ENCODE results near the gene ABCA12. TPM values are rescaled to one million over a fixed set of nuclear protein-coding genes. Genes with fewer than 3 reads are reported as not detected.

ABCA12 gene
- total and polyA plus RNA-seq, 4 donors: 0.10 to 0.22 (median 0.15) TPM

GRCh38 chr2:215160081-215160480 lies 21.7 kb upstream of the ABCA12 start:
- DNase-seq (ENCODE audit: low read depth in 4 of 6, low spot score in 6 of 6): no peak
- Histone ChIP-seq H3K36me3 (ENCODE audit: control insufficient read depth, insufficient read depth, low read length) (no peaks in the 10 kb centered on the region), H3K27me3 (ENCODE audit: control insufficient read depth, insufficient read depth, low read length) (no peaks in the 10 kb centered on the region), H3K4me3 (ENCODE audit: low read depth, low read length) (no peak overlapping the region), H3K27ac (ENCODE audit: low read depth, low read length) (no peak overlapping the region), H3K9me3 (ENCODE audit: control insufficient read depth, insufficient read depth, low read length) (no peaks in the 10 kb centered on the region), H3K4me1 (ENCODE audit: control insufficient read depth, insufficient read depth, low read length) (no peaks in the 10 kb centered on the region)
- WGBS (ENCODE audit: insufficient coverage): no CpG with 5 or more reads among the region's 1 CpG

GRCh38 chr2:215156453-215156852 lies 18.0 kb upstream of the ABCA12 start:
- no peak for DNase-seq (ENCODE audit: low read depth in 4 of 6, low spot score in 6 of 6)
- H3K9me3 ChIP-seq (ENCODE audit: control insufficient read depth, insufficient read depth, low read length): no peaks in the 10 kb centered on the region
- no peaks in the 10 kb centered on the region for H3K4me1 ChIP-seq (ENCODE audit: control insufficient read depth, insufficient read depth, low read length)
- no peak overlapping the region for H3K27ac ChIP-seq (ENCODE audit: low read depth, low read length)
- no peaks in the 10 kb centered on the region for H3K36me3 ChIP-seq (ENCODE audit: control insufficient read depth, insufficient read depth, low read length)
- no CpG with 5 or more reads among the region's 2 CpGs for WGBS (ENCODE audit: insufficient coverage)
- no peaks in the 10 kb centered on the region for H3K27me3 ChIP-seq (ENCODE audit: control insufficient read depth, insufficient read depth, low read length)
- H3K4me3 ChIP-seq (ENCODE audit: low read depth, low read length): no peak overlapping the region

DNA sequence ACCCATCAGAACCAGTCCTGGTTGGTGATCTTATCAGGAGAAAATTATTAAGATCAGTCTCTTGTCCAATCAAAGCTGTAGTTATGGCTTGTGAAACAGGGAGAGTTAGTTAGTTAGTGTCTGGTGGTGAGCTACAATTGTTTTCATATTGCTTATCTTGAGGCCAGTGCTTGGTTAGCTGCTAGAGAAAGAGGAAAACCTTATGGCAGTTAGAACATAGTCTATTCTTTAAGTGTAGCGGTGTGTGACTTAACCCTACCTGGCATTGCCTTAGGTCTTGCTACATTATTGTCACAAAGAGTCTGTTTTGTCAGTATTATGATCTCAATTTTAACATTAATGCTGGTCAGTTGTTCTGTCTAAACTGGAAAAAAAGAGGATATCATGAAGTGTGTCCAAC lies 11.5 kb upstream of the ABCA12 start:
- no CpG with 5 or more reads among the region's 1 CpG for WGBS (ENCODE audit: insufficient coverage)
- no peaks in the 10 kb centered on the region for H3K4me1 ChIP-seq (ENCODE audit: control insufficient read depth, insufficient read depth, low read length)
- no peaks in the 10 kb centered on the region for H3K27me3 ChIP-seq (ENCODE audit: control insufficient read depth, insufficient read depth, low read length)
- H3K4me3 ChIP-seq (ENCODE audit: low read depth, low read length): no peak overlapping the region
- no peaks in the 10 kb centered on the region for H3K36me3 ChIP-seq (ENCODE audit: control insufficient read depth, insufficient read depth, low read length)
- no peaks in the 10 kb centered on the region for H3K9me3 ChIP-seq (ENCODE audit: control insufficient read depth, insufficient read depth, low read length)
- no peak overlapping the region for H3K27ac ChIP-seq (ENCODE audit: low read depth, low read length)
- no peak for DNase-seq (ENCODE audit: low read depth in 4 of 6, low spot score in 6 of 6)

- H3K27ac ChIP-seq (ENCODE audit: low read depth, low read length): no peak overlapping the region
- H3K4me3 ChIP-seq (ENCODE audit: low read depth, low read length): no peak overlapping the region
- H3K9me3 ChIP-seq (ENCODE audit: control insufficient read depth, insufficient read depth, low read length): no peaks in the 10 kb centered on the region
- H3K27me3 ChIP-seq (ENCODE audit: control insufficient read depth, insufficient read depth, low read length): no peaks in the 10 kb centered on the region
- no peak for DNase-seq (ENCODE audit: low read depth in 4 of 6, low spot score in 6 of 6)
- no peaks in the 10 kb centered on the region for H3K36me3 ChIP-seq (ENCODE audit: control insufficient read depth, insufficient read depth, low read length)
- no peaks in the 10 kb centered on the region for H3K4me1 ChIP-seq (ENCODE audit: control insufficient read depth, insufficient read depth, low read length)
- WGBS (ENCODE audit: insufficient coverage): no CpG with 5 or more reads among the region's 1 CpG
These were observed 11.1 kb upstream of the ABCA12 start for GRCh38 chr2:215149486-215149885.

GRCh38 chr2:215149060-215149459 lies 10.6 kb upstream of the ABCA12 start:
- DNase-seq (ENCODE audit: low read depth in 4 of 6, low spot score in 6 of 6): no peak
- Histone ChIP-seq H3K4me3 (ENCODE audit: low read depth, low read length) (no peak overlapping the region), H3K27ac (ENCODE audit: low read depth, low read length) (no peak overlapping the region), H3K9me3 (ENCODE audit: control insufficient read depth, insufficient read depth, low read length) (no peaks in the 10 kb centered on the region), H3K27me3 (ENCODE audit: control insufficient read depth, insufficient read depth, low read length) (no peaks in the 10 kb centered on the region), H3K4me1 (ENCODE audit: control insufficient read depth, insufficient read depth, low read length) (no peaks in the 10 kb centered on the region), H3K36me3 (ENCODE audit: control insufficient read depth, insufficient read depth, low read length) (no peaks in the 10 kb centered on the region)
- WGBS (ENCODE audit: insufficient coverage): no CpG with 5 or more reads among the region's 2 CpGs

GRCh38 chr2:215145611-215146010 lies 7.2 kb upstream of the ABCA12 start:
- Histone ChIP-seq H3K4me1 (ENCODE audit: control insufficient read depth, insufficient read depth, low read length) (no peaks in the 10 kb centered on the region), H3K9me3 (ENCODE audit: control insufficient read depth, insufficient read depth, low read length) (no peaks in the 10 kb centered on the region), H3K36me3 (ENCODE audit: control insufficient read depth, insufficient read depth, low read length) (no peaks in the 10 kb centered on the region), H3K4me3 (ENCODE audit: low read depth, low read length) (no peak overlapping the region), H3K27me3 (ENCODE audit: control insufficient read depth, insufficient read depth, low read length) (no peaks in the 10 kb centered on the region), H3K27ac (ENCODE audit: low read depth, low read length) (no peak overlapping the region)
- DNase-seq (ENCODE audit: low read depth in 4 of 6, low spot score in 6 of 6): no peak
- WGBS (ENCODE audit: insufficient coverage): no CpG with 5 or more reads among the region's 3 CpGs

- WGBS (ENCODE audit: insufficient coverage): 100% methylated on average over 3 of the region's 5 CpGs
- no peaks in the 10 kb centered on the region for H3K27me3 ChIP-seq (ENCODE audit: control insufficient read depth, insufficient read depth, low read length)
- DNase-seq (ENCODE audit: low read depth in 4 of 6, low spot score in 6 of 6): no peak
- no peaks in the 10 kb centered on the region for H3K9me3 ChIP-seq (ENCODE audit: control insufficient read depth, insufficient read depth, low read length)
- no peaks in the 10 kb centered on the region for H3K36me3 ChIP-seq (ENCODE audit: control insufficient read depth, insufficient read depth, low read length)
- H3K4me1 ChIP-seq (ENCODE audit: control insufficient read depth, insufficient read depth, low read length): no peaks in the 10 kb centered on the region
- H3K27ac ChIP-seq (ENCODE audit: low read depth, low read length): no peak overlapping the region
- H3K4me3 ChIP-seq (ENCODE audit: low read depth, low read length): no peak overlapping the region
These were observed 5.9 kb upstream of the ABCA12 start for GRCh38 chr2:215144106-215144875.

DNA sequence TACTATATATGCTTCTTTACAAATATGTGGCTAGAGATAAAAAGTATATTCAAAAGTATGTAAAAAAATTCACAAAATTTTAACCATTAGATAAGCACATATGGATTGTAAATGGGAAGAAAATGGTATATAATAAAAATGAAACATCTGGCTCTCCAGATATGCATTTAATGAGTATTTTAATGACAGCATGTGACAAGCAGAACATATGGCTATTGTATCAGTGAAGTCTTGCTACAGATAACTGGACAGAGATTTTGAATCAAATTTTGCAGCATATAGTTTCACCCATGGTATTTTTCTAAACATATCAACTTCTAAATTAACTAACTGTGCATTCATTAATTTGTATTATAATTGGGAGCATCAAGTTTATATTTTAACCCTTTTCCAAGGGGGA lies 5.0 kb upstream of the ABCA12 start:
- H3K27ac ChIP-seq (ENCODE audit: low read depth, low read length): no peak overlapping the region
- no peaks in the 10 kb centered on the region for H3K36me3 ChIP-seq (ENCODE audit: control insufficient read depth, insufficient read depth, low read length)
- no peak for DNase-seq (ENCODE audit: low read depth in 4 of 6, low spot score in 6 of 6)
- no peaks in the 10 kb centered on the region for H3K9me3 ChIP-seq (ENCODE audit: control insufficient read depth, insufficient read depth, low read length)
- H3K4me1 ChIP-seq (ENCODE audit: control insufficient read depth, insufficient read depth, low read length): no peaks in the 10 kb centered on the region
- H3K4me3 ChIP-seq (ENCODE audit: low read depth, low read length): no peak overlapping the region
- no peaks in the 10 kb centered on the region for H3K27me3 ChIP-seq (ENCODE audit: control insufficient read depth, insufficient read depth, low read length)

- 100% methylated on average over 1 of the region's 2 CpGs for WGBS (ENCODE audit: insufficient coverage)
- H3K27me3 ChIP-seq (ENCODE audit: control insufficient read depth, insufficient read depth, low read length): no peaks in the 10 kb centered on the region
- no peaks in the 10 kb centered on the region for H3K9me3 ChIP-seq (ENCODE audit: control insufficient read depth, insufficient read depth, low read length)
These were observed 3.3 kb upstream of the ABCA12 start for GRCh38 chr2:215141706-215142105.

DNA sequence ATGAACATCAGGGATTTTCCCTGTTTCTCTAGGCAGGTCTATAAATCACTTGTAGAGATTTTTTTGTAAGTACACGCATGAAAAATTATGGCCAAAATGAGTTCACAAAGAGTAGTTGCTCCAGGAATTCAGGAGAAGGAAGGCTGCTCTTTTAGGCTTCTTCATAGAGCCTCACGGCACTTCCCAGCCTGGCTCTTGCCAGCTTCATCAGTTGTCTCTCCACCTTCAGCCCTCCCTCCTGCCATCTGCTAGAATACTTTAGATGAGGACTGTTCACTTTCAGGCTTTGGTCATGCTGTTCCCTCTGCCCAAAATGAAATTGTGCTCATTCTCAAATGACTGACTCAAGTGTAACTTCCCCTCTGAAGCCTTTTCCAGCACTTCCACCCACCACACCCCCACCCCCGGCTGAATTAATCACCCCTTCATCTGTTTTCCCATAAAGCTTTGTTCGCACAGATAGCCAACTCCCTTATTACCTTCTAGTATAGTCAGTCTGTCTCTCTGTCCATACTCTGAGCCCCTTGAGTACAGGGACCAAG lies 1.8 kb upstream of the ABCA12 start:
- Histone ChIP-seq H3K27me3 (ENCODE audit: control insufficient read depth, insufficient read depth, low read length) (no peaks in the 10 kb centered on the region), H3K9me3 (ENCODE audit: control insufficient read depth, insufficient read depth, low read length) (no peaks in the 10 kb centered on the region)
- DNase-seq (ENCODE audit: low read depth in 4 of 6, low spot score in 6 of 6): no peak

More at GRCh38 chr2:215141706-215142105, 3.3 kb upstream of the ABCA12 start:
- Histone ChIP-seq H3K4me1 (ENCODE audit: control insufficient read depth, insufficient read depth, low read length) (no peaks in the 10 kb centered on the region), H3K4me3 (ENCODE audit: low read depth, low read length) (no peak overlapping the region), H3K27ac (ENCODE audit: low read depth, low read length) (no peak overlapping the region), H3K36me3 (ENCODE audit: control insufficient read depth, insufficient read depth, low read length) (no peaks in the 10 kb centered on the region)
- no peak for DNase-seq (ENCODE audit: low read depth in 4 of 6, low spot score in 6 of 6)

More for the DNA sequence above, 1.8 kb upstream of the ABCA12 start:
- Histone ChIP-seq H3K4me1 (ENCODE audit: control insufficient read depth, insufficient read depth, low read length) (no peaks in the 10 kb centered on the region), H3K27ac (ENCODE audit: low read depth, low read length) (no peak overlapping the region), H3K36me3 (ENCODE audit: control insufficient read depth, insufficient read depth, low read length) (no peaks in the 10 kb centered on the region), H3K4me3 (ENCODE audit: low read depth, low read length) (no peak overlapping the region)
- WGBS (ENCODE audit: insufficient coverage): 81% methylated on average over 3 of the region's 4 CpGs

Measured in spinal cord (tissue), 10 donors.